H1 (cell line): ENCODE measurements around the gene LRRC41. TPM values are rescaled to one million over a fixed set of nuclear protein-coding genes. Genes with fewer than 3 reads are reported as not detected.

ENCODE experiments used
- CTCF ChIA-PET: fragments of 300-600 bp; sonication (Branson Sonifier 250); formaldehyde crosslinking; loops from one replicate; lab custom pipeline; 2021; ENCODE audit not compliant: partially characterized antibody; lab: Charles Lee
- POLR2A ChIA-PET: fragments of 300-600 bp; sonication (Branson Sonifier 250); formaldehyde crosslinking; loops from one replicate; lab custom pipeline; 2021; ENCODE audit warnings: inconsistent platforms; ENCODE audit not compliant: partially characterized antibody; lab: Charles Lee
- DNase-seq, 2 experiments: peaks; one replicate each; pipeline versions ENCODE4 v3.0.0 to v3.0.0-alpha.2; 2010 to 2022; ENCODE audit warnings: low spot score in 2 of 2, low read depth in 1 of 2, mixed read lengths in 1 of 2
- FAIRE-seq: peaks from 2 replicates; lab custom pipeline; 2011; peaks lifted over from hg19 to GRCh38; lab: Jason Lieb, UNC
- H2AFZ ChIP-seq: 2 replicates; pipeline ENCODE4 v1.8.1; 2012; ENCODE audit warnings: low read length, inconsistent platforms
- H2AK5ac ChIP-seq: 2 replicates; pipeline ENCODE4 v1.6.1; 2013; ENCODE audit warnings: low read depth, low read length
- H2BK120ac ChIP-seq: replicated peaks from 2 replicates; pipeline ENCODE3; 2013; ENCODE audit warnings: low read depth, low read length, inconsistent platforms
- H2BK12ac ChIP-seq: 2 replicates; pipeline ENCODE4 v1.6.1; 2013; ENCODE audit warnings: low read depth, low read length
- H2BK15ac ChIP-seq: 2 replicates; pipeline ENCODE4 v1.6.1; 2013; ENCODE audit warnings: low read length
- H2BK20ac ChIP-seq: 2 replicates; pipeline ENCODE4 v1.6.1; 2013; ENCODE audit warnings: low read length
- H2BK5ac ChIP-seq: 2 replicates; pipeline ENCODE4 v1.6.1; 2013; ENCODE audit warnings: low read depth, low read length
- H3K14ac ChIP-seq: 2 replicates; pipeline ENCODE4 v1.6.1; 2013; ENCODE audit warnings: inconsistent platforms; ENCODE audit not compliant: insufficient read length
- H3K18ac ChIP-seq: 2 replicates; pipeline ENCODE4 v1.6.1; 2013; ENCODE audit warnings: low read length; ENCODE audit errors: extremely low read depth
- H3K23ac ChIP-seq: 2 replicates; pipeline ENCODE4 v1.6.1; 2013; ENCODE audit warnings: inconsistent platforms; ENCODE audit not compliant: insufficient read length
- H3K23me2 ChIP-seq: 2 replicates; pipeline ENCODE4 v1.6.1; 2013; ENCODE audit warnings: low read depth, low read length
- H3K27ac ChIP-seq: 2 replicates; pipeline ENCODE4 v1.6.1; 2011; ENCODE audit warnings: low read depth, low read length, inconsistent platforms
- H3K27me3 ChIP-seq, 4 experiments: replicated peaks in 1 of 4; 1 replicate in 1 of 4; 2 replicates in 3 of 4; pipeline versions ENCODE4 v1.6.1 to v1.8.1; 2011 to 2013; ENCODE audit warnings: low read length in 3 of 4, mild to moderate bottlenecking in 3 of 4, inconsistent platforms in 2 of 4, mixed read lengths in 2 of 4, moderate library complexity in 1 of 4; ENCODE audit not compliant: control insufficient read depth in 3 of 4, insufficient read depth in 3 of 4; ENCODE audit errors: extremely low read depth in 1 of 4
- H3K36me3 ChIP-seq, 4 experiments: 2 replicates each; pipeline versions ENCODE4 v1.6.1 to v1.8.1; 2011 to 2013; ENCODE audit warnings: mild to moderate bottlenecking in 4 of 4, low read length in 3 of 4, moderate library complexity in 2 of 4, control low read depth in 1 of 4, inconsistent platforms in 1 of 4; ENCODE audit not compliant: insufficient read depth in 4 of 4, control insufficient read depth in 2 of 4
- H3K4ac ChIP-seq: replicated peaks from 2 replicates; pipeline ENCODE3; 2013; ENCODE audit warnings: low read length, low read depth, mixed read lengths, inconsistent platforms; ENCODE audit not compliant: insufficient read length
- H3K4me1 ChIP-seq, 4 experiments: replicated peaks in 1 of 4; 1 replicate in 1 of 4; 2 replicates in 3 of 4; pipeline versions ENCODE4 v1.6.1 to v1.8.1; 2011 to 2013; ENCODE audit warnings: low read length in 3 of 4, inconsistent platforms in 2 of 4, mixed read lengths in 1 of 4; ENCODE audit not compliant: insufficient read depth in 4 of 4, control insufficient read depth in 3 of 4
- H3K4me2 ChIP-seq, 2 experiments: 2 replicates each; pipeline versions ENCODE4 v1.6.1 to v1.8.1; 2011 to 2013; ENCODE audit warnings: low read depth in 2 of 2, low read length in 2 of 2, control low read depth in 1 of 2, inconsistent platforms in 1 of 2, mild to moderate bottlenecking in 1 of 2; ENCODE audit not compliant: insufficient read depth in 1 of 2
- H3K4me3 ChIP-seq, 4 experiments: fragments of 200-600, 300-600 bp in 1 of 4; sonication (generic), shearing (Covaris generic), sonication (Bioruptor Twin) in 1 of 4; 2 replicates each; pipeline versions ENCODE4 v1.5.1 to v1.8.1; 2011 to 2016; ENCODE audit warnings: low read length in 4 of 4, low read depth in 3 of 4, control low read depth in 2 of 4, inconsistent platforms in 2 of 4, mild to moderate bottlenecking in 2 of 4, mixed read lengths in 1 of 4, moderate library complexity in 1 of 4; ENCODE audit not compliant: insufficient read depth in 2 of 4; ENCODE audit errors: extremely low read depth in 1 of 4
- H3K56ac ChIP-seq: replicated peaks from 2 replicates; pipeline ENCODE3; 2013; ENCODE audit warnings: low read depth, mild to moderate bottlenecking, mixed read lengths, low read length, inconsistent platforms; ENCODE audit not compliant: insufficient read length
- H3K79me1 ChIP-seq: 2 replicates; pipeline ENCODE4 v1.6.1; 2013; ENCODE audit warnings: low read depth, low read length, control low read depth
- H3K79me2 ChIP-seq, 2 experiments: 2 replicates each; pipeline versions ENCODE4 v1.6.1 to v1.8.1; 2012 to 2013; ENCODE audit warnings: low read length in 2 of 2, mild to moderate bottlenecking in 2 of 2, inconsistent platforms in 1 of 2; ENCODE audit not compliant: insufficient read depth in 2 of 2, control insufficient read depth in 1 of 2
- H3K9ac ChIP-seq, 4 experiments: replicated peaks in 1 of 4; 1 replicate in 1 of 4; 2 replicates in 3 of 4; pipeline versions ENCODE4 v1.6.1 to v1.8.1; 2011 to 2013; ENCODE audit warnings: low read depth in 3 of 4, low read length in 3 of 4, control low read depth in 2 of 4, mild to moderate bottlenecking in 2 of 4, moderate library complexity in 2 of 4, inconsistent platforms in 1 of 4; ENCODE audit errors: extremely low read depth in 1 of 4
- H3K9me3 ChIP-seq, 2 experiments: 2 replicates each; pipeline versions ENCODE4 v1.6.1 to v1.8.1; 2012 to 2013; ENCODE audit warnings: mild to moderate bottlenecking in 2 of 2, moderate library complexity in 2 of 2, control low read depth in 1 of 2, inconsistent platforms in 1 of 2, low read depth in 1 of 2, low read length in 1 of 2, mixed read lengths in 1 of 2; ENCODE audit not compliant: insufficient read depth in 2 of 2
- H4K20me1 ChIP-seq, 2 experiments: replicated peaks in 1 of 2; 2 replicates each; pipeline versions ENCODE3 to v1.8.1; 2011 to 2013; ENCODE audit warnings: inconsistent platforms in 2 of 2, low read length in 2 of 2, mild to moderate bottlenecking in 1 of 2; ENCODE audit not compliant: insufficient read depth in 2 of 2, control insufficient read depth in 1 of 2
- H4K5ac ChIP-seq: 2 replicates; pipeline ENCODE4 v1.6.1; 2013; ENCODE audit warnings: low read length, low read depth, mixed read lengths, inconsistent platforms; ENCODE audit not compliant: insufficient read length
- H4K8ac ChIP-seq: 2 replicates; pipeline ENCODE4 v1.8.0; 2013; ENCODE audit warnings: mild to moderate bottlenecking, moderate library complexity, low read length, inconsistent platforms; ENCODE audit not compliant: insufficient read depth; ENCODE audit errors: extremely low read depth
- H4K91ac ChIP-seq: replicated peaks from 2 replicates; pipeline ENCODE3; 2013; ENCODE audit warnings: low read length, mixed read lengths, inconsistent platforms; ENCODE audit not compliant: insufficient read length
- BRCA1 ChIP-seq: IDR thresholded peaks from 2 replicates; pipeline ENCODE4 v1.6.1; 2012; ENCODE audit warnings: low read depth, low read length, improper control_type of control experiment
- CBX8 ChIP-seq: fragments of 300-800, 300-1000 bp; sonication (generic); IDR thresholded peaks from 2 replicates; pipeline ENCODE4 v1.7.1; 2016; ENCODE audit warnings: low read depth, low read length, borderline replicate concordance
- EP300 ChIP-seq, 2 experiments: IDR thresholded peaks; 1 replicate in 1 of 2; 2 replicates in 1 of 2; pipeline ENCODE4 v1.6.1; 2011 to 2012; ENCODE audit warnings: low read depth in 2 of 2, low read length in 2 of 2, mild to moderate bottlenecking in 2 of 2, borderline replicate concordance in 1 of 2, inconsistent platforms in 1 of 2, moderate library complexity in 1 of 2
- FOSL1 ChIP-seq: IDR thresholded peaks from 2 replicates; pipeline ENCODE4 v1.6.1; 2011; ENCODE audit warnings: mild to moderate bottlenecking, low read depth, low read length, moderate library complexity; ENCODE audit not compliant: insufficient read depth
- GTF2F1 ChIP-seq: IDR thresholded peaks from 2 replicates; pipeline ENCODE4 v1.6.1; 2012; ENCODE audit warnings: low read depth, low read length, improper control_type of control experiment, borderline replicate concordance
- KDM5A ChIP-seq: fragments of 200-600 bp; IDR thresholded peaks from 2 replicates; pipeline ENCODE4 v1.7.1; 2012; ENCODE audit warnings: mild to moderate bottlenecking, low read length, inconsistent platforms, mixed read lengths
- MAFK ChIP-seq: IDR thresholded peaks from 2 replicates; pipeline ENCODE4 v1.6.1; 2012; ENCODE audit warnings: low read depth, mild to moderate bottlenecking, improper control_type of control experiment, low read length
- NRF1 ChIP-seq: IDR thresholded peaks from 2 replicates; pipeline ENCODE4 v1.6.1; 2011; ENCODE audit warnings: mild to moderate bottlenecking, low read depth, low read length, improper control_type of control experiment
- PHF8 ChIP-seq: fragments of 200-600 bp; sonication (generic); conservative IDR thresholded peaks from 2 replicates; pipeline ENCODE4 v1.7.1; 2012; ENCODE audit warnings: low read depth, mild to moderate bottlenecking, inconsistent platforms, low read length, moderate library complexity
- SIX5 ChIP-seq: IDR thresholded peaks from 2 replicates; pipeline ENCODE4 v1.6.1; 2011; ENCODE audit warnings: mild to moderate bottlenecking, low read depth, low read length
- SP2 ChIP-seq: IDR thresholded peaks from 2 replicates; pipeline ENCODE4 v1.6.1; 2012; ENCODE audit warnings: mild to moderate bottlenecking, low read length, inconsistent platforms
- ZNF274 ChIP-seq: IDR thresholded peaks from 2 replicates; pipeline ENCODE4 v1.7.0; 2012; ENCODE audit warnings: low read length, borderline replicate concordance; ENCODE audit errors: extremely low read depth
- WGBS, 2 experiments: shearing (Covaris generic) in 1 of 2; methylation state at CpG; one replicate each; pipeline versions ENCODE4 v1.1.6 to v1.1.7; 2013 to 2015; ENCODE audit warnings: low lambda C conversion rate in 2 of 2, mixed read lengths in 2 of 2, inconsistent platforms in 1 of 2, low coverage in 1 of 2, missing lambda C conversion rate in 1 of 2; ENCODE audit not compliant: insufficient replicate concordance in 2 of 2, insufficient coverage in 1 of 2, insufficient read length in 1 of 2; ENCODE audit errors: extremely low coverage in 1 of 2, missing lambda C conversion rate in 1 of 2; 5-methylcytosine and 5-hydroxymethylcytosine counted together
- polyA plus RNA-seq, 7 experiments: library from polyadenylated mRNA; depleted of rRNA in 3 of 7; stranded (reverse) in 5 of 7; unstranded in 2 of 7; fragments of >200 nt in 5 of 7; fragments of 200-250 nt in 2 of 7; gene quantifications; 1 replicate in 5 of 7; 2 replicates in 1 of 7; 4 replicates in 1 of 7; pipeline versions ENCODE4 v1.2.1 to v1.2.3, GENCODE V29; 2011 to 2013; ENCODE audit warnings: missing spikeins in 2 of 7, mixed read lengths in 2 of 7
- total RNA-seq: library from RNA; stranded (reverse); fragmentation: NEBNext Ultra II Directional; extraction: Animal tissue kit (Norgen Biotek cat#: 25700); gene quantifications from 2 replicates; pipeline ENCODE4 v1.2.1, GENCODE V29; 2021
- TF ChIP-seq, protein P1 (sequence below): IDR thresholded peaks from 2 replicates; pipeline ENCODE4 v1.6.1; 2011; ENCODE audit warnings: low read depth, mild to moderate bottlenecking, low read length; ENCODE audit not compliant: insufficient read depth

LRRC41 gene
- total and polyA plus RNA-seq, 2 of the 8 experiments (the other 6 are each of a cell fraction or from before 2014, with no cell fraction given): 36.8 to 51.2 TPM

DNA sequence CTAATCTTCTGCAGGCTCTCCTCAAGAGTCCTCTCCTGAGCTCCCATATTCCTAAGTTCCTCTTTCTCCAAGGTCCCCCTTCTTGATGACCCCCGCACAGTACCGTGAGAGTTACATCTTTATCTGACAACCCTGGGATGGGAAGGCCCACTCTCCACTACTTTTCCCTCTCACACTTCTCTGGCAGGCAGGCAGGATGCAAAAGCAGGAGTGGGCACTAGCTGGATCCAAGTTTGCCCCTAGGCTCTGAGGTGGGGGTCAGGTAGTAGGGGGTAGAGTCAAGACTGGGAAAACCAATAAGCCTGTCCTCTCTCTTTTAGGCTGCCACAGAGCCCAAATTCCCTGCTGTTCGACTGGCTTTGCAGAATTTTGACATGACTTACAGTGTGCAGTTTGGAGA, 41.1 kb upstream of the LRRC41 start:
- H3K27me3 ChIP-seq: no peaks in the 10 kb centered on the region
- TF ChIP-seq EP300 (IDR thresholded peaks at IDR 0.05; ENCODE audit: borderline replicate concordance in 1 of 2, low read depth in 2 of 2, low read length in 2 of 2) (no peak), KDM5A (no peak), SIX5 (no peak), FOSL1 (no peak), GTF2F1 (no peak), BRCA1 (no peak), PHF8 (no peak), ZNF274 (no peak), MAFK (no peak), CBX8 (no peak), NRF1 (no peak), SP2 (no peak)
- TF ChIP-seq, protein P1, sequence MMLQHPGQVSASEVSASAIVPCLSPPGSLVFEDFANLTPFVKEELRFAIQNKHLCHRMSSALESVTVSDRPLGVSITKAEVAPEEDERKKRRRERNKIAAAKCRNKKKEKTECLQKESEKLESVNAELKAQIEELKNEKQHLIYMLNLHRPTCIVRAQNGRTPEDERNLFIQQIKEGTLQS: no peak
- ChIA-PET POLR2A (interaction anchor here (0.8 to 1.9 kb wide), 4 partner anchors 18 to 42 kb away, joined by 3 to 5 read pairs (median 4); no protein-coding TSS in a partner anchor), CTCF (interaction anchor here (0.7 to 1.5 kb wide), 5 partner anchors 10 to 73 kb away, joined by 3 to 4 read pairs (median 3); partner anchors contain the start of genes LRRC41 and UQCRH)
- peaks cover 3 to 31% (median 18%) of the 10 kb centered on the region in 4 experiments; a peak in 7 of 8 replicates for H3K36me3 ChIP-seq
- FAIRE-seq (no peak), DNase-seq (no peak)
- no peak overlapping the region for H3K56ac ChIP-seq
- no peak overlapping the region for H2BK120ac ChIP-seq
- no peak overlapping the region for H3K14ac ChIP-seq
- H4K5ac ChIP-seq: no peak overlapping the region
- 90% methylated on average over 3 of the region's 3 CpGs; no CpG with 5 or more reads in 1 of the 2 experiments for WGBS, 2 experiments
- H2AFZ ChIP-seq: no peak overlapping the region
- H2AK5ac ChIP-seq: no peak overlapping the region
- no peak overlapping the region for H3K4ac ChIP-seq
- no peaks in the 10 kb centered on the region; a peak in 1 of 4 replicates for H3K79me2 ChIP-seq
- no peak overlapping the region for H2BK15ac ChIP-seq
- H4K20me1 ChIP-seq: peaks cover 0 to 5% of the 10 kb centered on the region in 2 experiments
- H2BK20ac ChIP-seq: no peak overlapping the region
- no peak overlapping the region for H3K4me3 ChIP-seq
- no peak overlapping the region for H2BK5ac ChIP-seq
- peaks cover 0 to 7% (median 4%) of the 10 kb centered on the region in 4 experiments; a peak in 4 of 7 replicates for H3K4me1 ChIP-seq
- H4K8ac ChIP-seq: no peak overlapping the region
- H4K91ac ChIP-seq: no peak overlapping the region
- peaks cover 9% of the 10 kb centered on the region for H3K23me2 ChIP-seq
- H3K4me2 ChIP-seq: no peak overlapping the region
- H3K27ac ChIP-seq: no peak overlapping the region
- peaks cover 3% of the 10 kb centered on the region; the same call in 1 of the 2 replicates for H3K79me1 ChIP-seq
- no peak overlapping the region for H2BK12ac ChIP-seq
- no peaks in the 10 kb centered on the region for H3K9me3 ChIP-seq
- no peak overlapping the region for H3K9ac ChIP-seq
- H3K23ac ChIP-seq: no peak overlapping the region
- H3K18ac ChIP-seq: no peak overlapping the region
